Measurements from ENCODE around the gene NKAIN2.

GRCh38 chr6:124445581-124445980 is 641.9 kb downstream of the NKAIN2 start:
- TF ChIP-seq POLR2AphosphoS5 (IDR thresholded peaks at IDR 0.05) (no peak), CTCF (IDR thresholded peaks at IDR 0.05) (no peak)

Measured in sigmoid colon (tissue), 4 donors.